22Rv1 (cell line): Measurements from ENCODE around the gene LIMCH1.
A peak's percentile ranks its signal among the peaks of the same experiment; 100 is the strongest.

Source experiments
- ZFX ChIP-seq: fragments of 450-650 bp; IDR thresholded peaks from 2 replicates; pipeline ENCODE4 v1.6.1; 2017; ENCODE audit warnings: antibody characterized with exemption, borderline replicate concordance
- TF ChIP-seq, protein P1 (sequence below): fragments of 450-650 bp; IDR thresholded peaks from 2 replicates; pipeline ENCODE4 v1.5.1; 2017; ENCODE audit warnings: mild to moderate bottlenecking

DNA sequence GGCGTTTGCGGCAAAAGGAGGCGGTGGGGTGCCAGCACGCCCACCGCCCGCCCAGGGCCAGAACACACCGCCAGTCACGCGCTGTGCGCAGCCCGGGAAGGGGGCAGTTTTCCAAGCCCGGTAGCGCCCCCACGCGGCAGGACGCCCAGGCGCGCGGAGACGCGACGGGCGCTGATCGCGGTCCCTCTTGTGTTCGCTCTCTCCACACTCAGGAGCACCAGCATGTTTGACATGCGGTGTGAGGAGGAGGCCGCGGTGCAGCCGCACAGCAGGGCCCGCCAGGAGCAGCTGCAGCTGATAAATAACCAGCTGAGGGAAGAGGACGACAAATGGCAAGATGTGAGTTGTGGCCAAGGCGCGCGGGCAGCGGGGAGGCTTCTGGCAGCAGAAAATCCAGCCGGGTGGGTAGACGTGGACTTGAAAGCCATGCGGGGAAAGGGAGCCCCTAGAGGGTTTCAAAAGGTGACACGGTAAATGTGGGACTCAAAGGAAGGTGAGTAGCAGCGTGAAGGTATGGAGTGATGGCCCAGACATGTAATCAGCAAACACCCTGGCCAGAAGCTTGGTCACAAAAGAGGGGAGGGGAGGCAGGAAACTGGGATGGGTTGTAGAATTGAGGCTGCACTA lies 106.4 kb downstream of the LIMCH1 start:
- TF ChIP-seq, protein P1, sequence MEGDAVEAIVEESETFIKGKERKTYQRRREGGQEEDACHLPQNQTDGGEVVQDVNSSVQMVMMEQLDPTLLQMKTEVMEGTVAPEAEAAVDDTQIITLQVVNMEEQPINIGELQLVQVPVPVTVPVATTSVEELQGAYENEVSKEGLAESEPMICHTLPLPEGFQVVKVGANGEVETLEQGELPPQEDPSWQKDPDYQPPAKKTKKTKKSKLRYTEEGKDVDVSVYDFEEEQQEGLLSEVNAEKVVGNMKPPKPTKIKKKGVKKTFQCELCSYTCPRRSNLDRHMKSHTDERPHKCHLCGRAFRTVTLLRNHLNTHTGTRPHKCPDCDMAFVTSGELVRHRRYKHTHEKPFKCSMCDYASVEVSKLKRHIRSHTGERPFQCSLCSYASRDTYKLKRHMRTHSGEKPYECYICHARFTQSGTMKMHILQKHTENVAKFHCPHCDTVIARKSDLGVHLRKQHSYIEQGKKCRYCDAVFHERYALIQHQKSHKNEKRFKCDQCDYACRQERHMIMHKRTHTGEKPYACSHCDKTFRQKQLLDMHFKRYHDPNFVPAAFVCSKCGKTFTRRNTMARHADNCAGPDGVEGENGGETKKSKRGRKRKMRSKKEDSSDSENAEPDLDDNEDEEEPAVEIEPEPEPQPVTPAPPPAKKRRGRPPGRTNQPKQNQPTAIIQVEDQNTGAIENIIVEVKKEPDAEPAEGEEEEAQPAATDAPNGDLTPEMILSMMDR, result peak; percentile 36
- TF ChIP-seq ZFX, result no peak
